Subcutaneous abdominal adipose tissue (tissue), 5 donors: ENCODE data around the gene SCAP.
A peak's percentile ranks its signal among the peaks of the same experiment; 100 is the strongest.
"Not testable (repeated sequence)": the region's sequence is repeated elsewhere in the genome, so short reads cannot be mapped to it uniquely, and the experiment has no call there.

Experiments
- H3K27ac ChIP-seq: one replicate; pipeline ENCODE4 v1.7.0; 2013; ENCODE audit warnings: low read depth, mild to moderate bottlenecking, inconsistent platforms, low read length, moderate library complexity
- H3K27me3 ChIP-seq, 5 donors: one replicate each; pipeline ENCODE4 v1.7.0; 2013; ENCODE audit warnings: low read length in 5 of 5, inconsistent platforms in 1 of 5; ENCODE audit not compliant: control insufficient read depth in 5 of 5, insufficient read depth in 4 of 5
- H3K36me3 ChIP-seq, 5 donors: one replicate each; pipeline ENCODE4 v1.7.0; 2013; ENCODE audit warnings: low read length in 5 of 5; ENCODE audit not compliant: control insufficient read depth in 5 of 5, insufficient read depth in 5 of 5
- H3K4me1 ChIP-seq, 5 donors: one replicate each; pipeline ENCODE4 v1.7.0; 2013; ENCODE audit warnings: low read length in 5 of 5, mild to moderate bottlenecking in 3 of 5, moderate library complexity in 1 of 5; ENCODE audit not compliant: control insufficient read depth in 5 of 5, insufficient read depth in 5 of 5
- H3K4me3 ChIP-seq, 5 donors: one replicate each; pipeline ENCODE4 v1.7.0; 2013; ENCODE audit warnings: low read length in 5 of 5, low read depth in 1 of 5
- H3K9ac ChIP-seq, 5 donors: one replicate each; pipeline ENCODE4 v1.7.0; 2013; ENCODE audit warnings: low read length in 5 of 5, mild to moderate bottlenecking in 4 of 5, moderate library complexity in 3 of 5
- H3K9me3 ChIP-seq, 5 donors: one replicate each; pipeline ENCODE4 v1.7.0; 2013; ENCODE audit warnings: low read length in 5 of 5; ENCODE audit not compliant: control insufficient read depth in 5 of 5
- donor health status: healthy.
- donor health status: healthy.
- donor health status: healthy.
- donor health status: healthy.
- donor health status: healthy.

Gene SCAP

GRCh38 chr3:47485812-47486211, 10.1 kb upstream of the SCAP start:
- no peak overlapping the region for H3K9ac ChIP-seq
- peaks cover 0 to 3% (median 0%) of the 10 kb centered on the region in 5 donors for H3K36me3 ChIP-seq
- H3K27ac ChIP-seq, result no peak overlapping the region
- H3K4me3 ChIP-seq, result no peak overlapping the region
- H3K27me3 ChIP-seq, result no peaks in the 10 kb centered on the region
- no peaks in the 10 kb centered on the region for H3K9me3 ChIP-seq
- H3K4me1 ChIP-seq, result no peaks in the 10 kb centered on the region

- no peak overlapping the region for H3K27ac ChIP-seq
- H3K36me3 ChIP-seq, result peaks cover 0 to 3% (median 0%) of the 10 kb centered on the region in 5 donors
- H3K9ac ChIP-seq, result no peak overlapping the region
- no peaks in the 10 kb centered on the region for H3K27me3 ChIP-seq
- no peak overlapping the region for H3K4me3 ChIP-seq
- no peaks in the 10 kb centered on the region for H3K9me3 ChIP-seq
- no peaks in the 10 kb centered on the region for H3K4me1 ChIP-seq
Measured at GRCh38 chr3:47482366-47482765, 6.6 kb upstream of the SCAP start.

GRCh38 chr3:47481763-47482162, 6.0 kb upstream of the SCAP start:
- not testable (repeated sequence) for H3K9me3 ChIP-seq, H3K27ac ChIP-seq, H3K36me3 ChIP-seq, H3K9ac ChIP-seq, H3K4me1 ChIP-seq, H3K4me3 ChIP-seq, H3K27me3 ChIP-seq

GRCh38 chr3:47480267-47480666, 4.5 kb upstream of the SCAP start:
- H3K27me3 ChIP-seq, H3K9ac ChIP-seq, H3K36me3 ChIP-seq, H3K4me3 ChIP-seq, H3K9me3 ChIP-seq, H3K27ac ChIP-seq: not testable (repeated sequence)
- peaks cover 0 to 12% (median 11%) of the 10 kb centered on the region in 5 donors for H3K4me1 ChIP-seq

GRCh38 chr3:47479826-47480160, 4.1 kb upstream of the SCAP start:
- no peaks in the 10 kb centered on the region for H3K9me3 ChIP-seq
- no peak overlapping the region for H3K9ac ChIP-seq
- H3K4me1 ChIP-seq, result peaks cover 0 to 17% (median 15%) of the 10 kb centered on the region in 5 donors
- H3K4me3 ChIP-seq, result no peak overlapping the region
- H3K27ac ChIP-seq, result no peak overlapping the region
- H3K27me3 ChIP-seq, result no peaks in the 10 kb centered on the region
- no peaks in the 10 kb centered on the region for H3K36me3 ChIP-seq

GRCh38 chr3:47478022-47478421, 2.3 kb upstream of the SCAP start:
- peaks cover 0 to 23% (median 22%) of the 10 kb centered on the region in 5 donors for H3K4me1 ChIP-seq
- H3K27ac ChIP-seq, result no peak overlapping the region
- H3K4me3 ChIP-seq, result no peak overlapping the region
- H3K9ac ChIP-seq, result no peak overlapping the region
- H3K27me3 ChIP-seq, result no peaks in the 10 kb centered on the region
- H3K36me3 ChIP-seq, result no peaks in the 10 kb centered on the region
- H3K9me3 ChIP-seq, result no peaks in the 10 kb centered on the region

- H3K36me3 ChIP-seq, result no peaks in the 10 kb centered on the region
- peaks cover 0 to 23% (median 22%) of the 10 kb centered on the region in 5 donors for H3K4me1 ChIP-seq
- peak overlapping the region; percentile 67 to 94 (median 70) for H3K4me3 ChIP-seq
- H3K9me3 ChIP-seq, result no peaks in the 10 kb centered on the region
- peak overlapping the region in 4 of 5 donors; percentile 84 to 89 (median 87) for H3K9ac ChIP-seq
- H3K27me3 ChIP-seq, result no peaks in the 10 kb centered on the region
- no peak overlapping the region for H3K27ac ChIP-seq
Measured at GRCh38 chr3:47476644-47477199, 981 bp upstream of the SCAP start.

- peak overlapping the region in 4 of 5 donors; percentile 84 to 89 (median 87) for H3K9ac ChIP-seq
- H3K4me3 ChIP-seq, result peak overlapping the region; percentile 67 to 94 (median 70)
- H3K27ac ChIP-seq, result peak overlapping the region; percentile 65
- no peaks in the 10 kb centered on the region for H3K27me3 ChIP-seq
- H3K4me1 ChIP-seq, result peaks cover 0 to 23% (median 22%) of the 10 kb centered on the region in 5 donors
- H3K9me3 ChIP-seq, result no peaks in the 10 kb centered on the region
- H3K36me3 ChIP-seq, result no peaks in the 10 kb centered on the region
Measured at GRCh38 chr3:47476330-47476626, 537 bp upstream of the SCAP start.

- H3K4me3 ChIP-seq, result peak overlapping the region; percentile 70 to 95 (median 91)
- no peaks in the 10 kb centered on the region for H3K27me3 ChIP-seq
- H3K36me3 ChIP-seq, result no peaks in the 10 kb centered on the region
- peak overlapping the region; percentile 78 to 93 (median 88) for H3K9ac ChIP-seq
- H3K27ac ChIP-seq, result peak overlapping the region; percentile 86
- peaks cover 0 to 26% (median 24%) of the 10 kb centered on the region in 5 donors for H3K4me1 ChIP-seq
- H3K9me3 ChIP-seq, result no peaks in the 10 kb centered on the region
Measured at GRCh38 chr3:47475029-47475569, 642 bp downstream of the SCAP start.

- Histone ChIP-seq H3K9ac (no peak overlapping the region), H3K27me3 (no peaks in the 10 kb centered on the region), H3K36me3 (no peaks in the 10 kb centered on the region), H3K4me3 (no peak overlapping the region), H3K27ac (no peak overlapping the region), H3K9me3 (no peaks in the 10 kb centered on the region), H3K4me1 (peaks cover 0 to 34% (median 31%) of the 10 kb centered on the region in 5 donors)
Measured at GRCh38 chr3:47473391-47473790, 2.4 kb downstream of the SCAP start.
